Esophagus muscularis mucosa (tissue), 4 donors: ENCODE results near the gene DUSP22. TPM values are rescaled to one million over a fixed set of nuclear protein-coding genes. Genes with fewer than 3 reads are reported as not detected.

Experiments
- DNase-seq: peaks from one replicate; pipeline ENCODE4 v3.0.0-alpha.2; 2017; ENCODE audit errors: extremely low spot score
- H3K27ac ChIP-seq, 4 donors: fragments of 200-600 bp; sonication (generic); replicated peaks in 1 of 4; 1 replicate in 3 of 4; 2 replicates in 1 of 4; pipeline ENCODE4 v1.5.1; 2016 to 2019; ENCODE audit warnings: mild to moderate bottlenecking in 1 of 4
- H3K27me3 ChIP-seq, 4 donors: fragments of 200-600 bp; sonication (generic); one replicate each; pipeline versions ENCODE4 v1.5.1 to v1.6.0; 2016 to 2019
- H3K36me3 ChIP-seq, 4 donors: fragments of 200-600 bp; sonication (generic); one replicate each; pipeline ENCODE4 v1.5.1; 2016 to 2019
- H3K4me1 ChIP-seq, 4 donors: fragments of 200-600 bp; sonication (generic); one replicate each; pipeline ENCODE4 v1.5.1; 2016 to 2019
- H3K4me3 ChIP-seq, 4 donors: fragments of 200-600 bp; sonication (generic); 1 replicate in 2 of 4; 2 replicates in 2 of 4; pipeline ENCODE4 v1.5.1; 2016 to 2019; ENCODE audit warnings: mild to moderate bottlenecking in 4 of 4, moderate library complexity in 1 of 4
- H3K9me3 ChIP-seq, 4 donors: fragments of 200-600 bp; sonication (generic); 1 replicate in 3 of 4; 2 replicates in 1 of 4; pipeline ENCODE4 v1.5.1; 2016 to 2019
- CTCF ChIP-seq, 3 experiments: fragments of 200-600 bp in 2 of 3; fragments of 450-650 bp in 1 of 3; sonication (generic) in 2 of 3; IDR thresholded peaks; one replicate each; pipeline ENCODE4 v1.5.1; 2017 to 2019; ENCODE audit warnings: antibody characterized with exemption in 3 of 3, mild to moderate bottlenecking in 2 of 3, moderate library complexity in 1 of 3
- EP300 ChIP-seq: sonication (generic); formaldehyde crosslinking; IDR thresholded peaks from one replicate; pipeline ENCODE4 v1.6.1; 2017; ENCODE audit warnings: antibody characterized with exemption
- POLR2A ChIP-seq: fragments of 450-650 bp; IDR thresholded peaks from one replicate; pipeline ENCODE4 v1.6.1; 2017; ENCODE audit warnings: antibody characterized with exemption, moderate library complexity, mild to moderate bottlenecking, low read depth
- POLR2AphosphoS5 ChIP-seq, 2 donors: sonication (generic); formaldehyde crosslinking; IDR thresholded peaks; one replicate each; pipeline ENCODE4 v1.6.1; 2017; ENCODE audit warnings: antibody characterized with exemption in 2 of 2
- WGBS: methylation state at CpG from one replicate; pipeline ENCODE4 v1.1.5; 2018; 5-methylcytosine and 5-hydroxymethylcytosine counted together
- intact Hi-C: fragments of 100-400 bp; cut with DNase I; formaldehyde crosslinking; loops from one replicate; pipeline ENCODE4 v1.15.1; 2023
- total RNA-seq, 4 donors: library from RNA; depleted of rRNA; stranded (reverse); fragments of >200 nt; gene quantifications; one replicate each; pipeline versions ENCODE4 v1.1.0 to v1.2.1, GENCODE V29; 2016

Gene DUSP22
- total RNA-seq, 4 donors from 2014 or later, result 67.7 to 95.6 (median 73.7) TPM

GRCh38 chr6:335572-335971 lies 43.3 kb downstream of the DUSP22 start:
- no peak for TF ChIP-seq POLR2A
- no peak for TF ChIP-seq EP300
- no peak for TF ChIP-seq POLR2AphosphoS5 (IDR thresholded peaks at IDR 0.05)
- TF ChIP-seq CTCF (IDR thresholded peaks at IDR 0.05), result no peak
- Histone ChIP-seq H3K27me3 (peaks cover 0 to 3% (median 0%) of the 10 kb centered on the region in 4 donors), H3K36me3 (no peaks in the 10 kb centered on the region), H3K4me1 (peaks cover 0 to 33% (median 7%) of the 10 kb centered on the region in 4 donors), H3K4me3 (no peak overlapping the region), H3K9me3 (no peaks in the 10 kb centered on the region), H3K27ac (no peak overlapping the region)
- WGBS, result 81% methylated on average over 6 of the region's 6 CpGs
- intact Hi-C loops, result no loop called here
- no peak for DNase-seq

DNA sequence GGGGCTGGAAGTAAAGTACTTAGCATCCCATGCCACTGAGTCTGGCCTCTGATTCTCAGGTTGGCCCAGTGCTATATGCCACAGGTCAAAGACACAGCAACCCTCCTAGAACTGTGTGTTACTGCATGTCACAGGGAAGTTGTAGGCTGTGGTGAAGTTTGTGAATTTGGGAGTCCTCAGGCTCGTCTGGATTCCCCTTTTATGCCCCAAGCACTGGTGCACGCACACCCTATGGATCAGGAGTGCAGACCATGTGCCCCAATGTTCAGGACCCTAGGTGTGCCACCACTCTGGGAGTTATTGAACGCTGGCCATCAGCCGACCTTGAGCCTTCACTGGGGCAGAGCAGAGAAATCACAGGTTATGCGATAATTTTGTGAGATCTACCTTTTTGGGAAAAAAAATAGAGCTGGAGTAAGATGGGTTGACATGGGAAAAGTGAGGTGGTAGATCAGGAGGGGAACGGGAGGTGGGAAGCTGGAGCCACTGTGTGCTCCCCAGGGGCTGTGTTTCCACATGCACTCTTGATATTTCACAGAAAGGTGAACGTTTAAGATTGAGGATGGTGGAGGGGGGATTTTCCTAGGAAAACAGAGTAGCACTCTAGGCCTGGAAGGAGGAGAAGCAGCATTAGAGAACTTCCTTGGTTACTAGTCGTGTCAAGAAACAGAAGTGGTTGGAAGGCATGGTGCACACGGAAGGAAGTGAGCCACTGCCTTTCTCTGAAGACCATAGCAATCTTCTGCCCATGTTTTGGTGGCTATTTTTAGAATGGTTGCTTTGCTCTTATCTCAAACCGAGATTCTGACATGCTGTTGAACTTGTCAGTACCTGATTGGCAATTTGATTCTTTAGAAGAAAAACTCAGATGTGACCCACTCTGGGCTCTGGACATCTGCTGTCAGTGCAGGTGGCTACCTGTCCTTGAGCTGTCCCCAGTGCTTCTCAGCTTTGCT lies 44.1 kb downstream of the DUSP22 start:
- no peaks in the 10 kb centered on the region for H3K36me3 ChIP-seq
- intact Hi-C loops, result no loop called here
- TF ChIP-seq EP300 (no peak), POLR2AphosphoS5 (IDR thresholded peaks at IDR 0.05) (no peak), CTCF (IDR thresholded peaks at IDR 0.05) (no peak), POLR2A (no peak)
- DNase-seq, result no peak
- H3K27me3 ChIP-seq, result peaks cover 0 to 5% (median 0%) of the 10 kb centered on the region in 4 donors
- no peak overlapping the region for H3K27ac ChIP-seq
- peaks cover 0 to 33% (median 7%) of the 10 kb centered on the region in 4 donors for H3K4me1 ChIP-seq
- WGBS, result 69% methylated on average over 10 of the region's 10 CpGs
- no peaks in the 10 kb centered on the region for H3K9me3 ChIP-seq
- no peak overlapping the region for H3K4me3 ChIP-seq

DNA sequence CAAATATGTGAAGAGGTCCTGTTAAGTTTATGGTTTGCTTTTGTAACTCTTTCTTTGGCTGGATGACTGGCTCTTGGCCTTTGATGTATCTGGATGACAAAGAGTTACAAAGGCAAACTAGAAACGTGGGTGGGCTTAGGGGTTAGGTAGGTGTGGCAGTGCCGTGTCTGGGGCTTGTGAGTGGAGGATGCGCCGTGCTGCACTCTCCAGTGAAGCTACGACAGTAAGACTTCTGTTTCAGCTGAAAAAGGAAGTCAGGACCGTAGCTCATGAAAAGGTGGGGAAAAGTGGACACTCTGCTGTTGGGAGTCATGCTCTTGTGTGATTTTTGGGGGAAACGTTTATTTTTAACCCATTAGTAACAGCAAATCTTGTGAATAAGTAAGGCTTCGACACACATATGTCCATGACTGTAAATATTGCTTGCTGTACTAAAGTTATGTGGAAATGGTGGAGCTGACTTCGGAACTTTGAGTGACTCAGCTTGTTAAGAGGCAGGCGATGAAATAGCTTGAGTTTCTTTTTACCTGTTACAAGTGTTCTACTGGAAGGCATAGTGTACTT lies 45.6 kb downstream of the DUSP22 start:
- H3K4me1 ChIP-seq, result peaks cover 0 to 40% (median 7%) of the 10 kb centered on the region in 4 donors
- no peaks in the 10 kb centered on the region for H3K9me3 ChIP-seq
- H3K36me3 ChIP-seq, result peaks cover 0 to 9% (median 0%) of the 10 kb centered on the region in 4 donors
- WGBS, result 59% methylated on average over 10 of the region's 10 CpGs
- TF ChIP-seq POLR2AphosphoS5 (IDR thresholded peaks at IDR 0.05) (no peak), POLR2A (no peak), CTCF (IDR thresholded peaks at IDR 0.05) (no peak)
- intact Hi-C loops, result no loop called here
- no peak overlapping the region for H3K27ac ChIP-seq
- DNase-seq, result no peak
- peaks cover 0 to 12% (median 0%) of the 10 kb centered on the region in 4 donors for H3K27me3 ChIP-seq
- no peak overlapping the region for H3K4me3 ChIP-seq

GRCh38 chr6:338815-339262 lies 46.6 kb downstream of the DUSP22 start:
- Histone ChIP-seq H3K36me3 (peaks cover 0 to 11% (median 0%) of the 10 kb centered on the region in 4 donors), H3K27ac (no peak overlapping the region), H3K4me1 (peaks cover 0 to 49% (median 7%) of the 10 kb centered on the region in 4 donors), H3K4me3 (no peak overlapping the region), H3K9me3 (no peaks in the 10 kb centered on the region), H3K27me3 (peaks cover 0 to 12% (median 0%) of the 10 kb centered on the region in 4 donors)
- TF ChIP-seq POLR2A (no peak), CTCF (IDR thresholded peaks at IDR 0.05) (no peak), EP300 (no peak), POLR2AphosphoS5 (IDR thresholded peaks at IDR 0.05) (no peak)
- DNase-seq, result no peak
- WGBS, result 75% methylated on average over 4 of the region's 4 CpGs
- intact Hi-C loops, result no loop called here
